NCI-H345 treated with DMSO at 0.1 percent for 48 hours (cell line): ENCODE data around the gene DEFB121.
"Not testable (repeated sequence)": the region's sequence is repeated elsewhere in the genome, so short reads cannot be mapped to it uniquely, and the experiment has no call there.

ENCODE experiments used
- DNase-seq: peaks from one replicate; lab custom pipeline; 2025; ENCODE audit not compliant: unreplicated experiment; lab: John Stamatoyannopoulos, UW

Gene DEFB121

GRCh38 chr20:31364272-31364671 is 41.7 kb downstream of the DEFB121 start:
- DNase-seq = not testable (repeated sequence)

- DNase-seq = no peak
Observed at GRCh38 chr20:31363295-31363694, 42.7 kb downstream of the DEFB121 start.

GRCh38 chr20:31355981-31356380 is 50.0 kb downstream of the DEFB121 start:
- DNase-seq = no peak
